ENCODE data around the gene SYT13.

DNA sequence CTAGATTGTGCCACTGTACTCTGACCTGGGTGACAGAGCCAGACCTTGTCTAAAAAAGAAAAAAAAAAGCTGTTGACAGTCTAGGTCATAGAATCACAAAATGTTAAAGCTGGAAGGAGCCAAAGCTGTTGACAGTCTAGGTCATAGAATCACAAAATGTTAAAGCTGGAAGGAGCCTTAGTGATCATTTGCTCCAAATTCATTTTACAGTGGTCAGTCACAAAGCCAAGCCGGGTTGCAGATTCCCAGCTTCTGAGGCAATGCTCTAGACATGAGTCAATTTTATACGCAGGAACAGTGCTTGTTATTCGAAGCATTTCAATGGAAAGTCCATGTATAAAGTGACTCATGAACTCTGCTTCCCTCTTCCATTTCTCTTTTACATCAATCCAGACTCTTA is 47.4 kb downstream of the SYT13 start:
- TF ChIP-seq CTCF (optimal IDR thresholded peaks at IDR 0.05 in 1 of 3, IDR thresholded peaks at IDR 0.05 in 1 of 3, conservative IDR thresholded peaks at IDR 0.05 in 1 of 3; ENCODE audit: extremely low read depth in 1 of 3, insufficient read depth in 2 of 3, low read length in 3 of 3) = no peak
- TF ChIP-seq EZH2 (IDR thresholded peaks at IDR 0.05; ENCODE audit: low read length) = no peak

Measured in keratinocyte (primary cell).